H9 (cell line): ENCODE measurements around the gene PHKG1. TPM values are rescaled to one million over a fixed set of nuclear protein-coding genes. Genes with fewer than 3 reads are reported as not detected.

Experiments used
- DNase-seq: peaks from one replicate; pipeline ENCODE4 v3.0.0-alpha.2; 2017
- H2AFZ ChIP-seq: one replicate; pipeline ENCODE4 v1.6.1; 2013; ENCODE audit warnings: mild to moderate bottlenecking, low read length, control low read depth, moderate library complexity
- H2AK5ac ChIP-seq: 2 replicates; pipeline ENCODE4 v1.6.1; 2013; ENCODE audit warnings: low read length, control low read depth, mixed read lengths; ENCODE audit not compliant: insufficient read length
- H2BK120ac ChIP-seq: one replicate; pipeline ENCODE4 v1.6.1; 2013; ENCODE audit warnings: low read depth, mild to moderate bottlenecking, low read length, control low read depth, inconsistent platforms; ENCODE audit not compliant: poor library complexity, severe bottlenecking
- H2BK12ac ChIP-seq: 2 replicates; pipeline ENCODE4 v1.6.1; 2013; ENCODE audit warnings: low read length, control low read depth, mixed read lengths, low read depth; ENCODE audit not compliant: insufficient read length
- H2BK15ac ChIP-seq: 2 replicates; pipeline ENCODE4 v1.6.1; 2013; ENCODE audit warnings: low read depth, low read length, control low read depth
- H2BK20ac ChIP-seq: one replicate; pipeline ENCODE4 v1.6.1; 2013; ENCODE audit warnings: low read depth, mild to moderate bottlenecking, low read length, control low read depth, inconsistent platforms; ENCODE audit not compliant: poor library complexity, severe bottlenecking
- H2BK5ac ChIP-seq: 2 replicates; pipeline ENCODE4 v1.6.1; 2013; ENCODE audit warnings: low read length, control low read depth, mixed read lengths; ENCODE audit not compliant: insufficient read length
- H3K14ac ChIP-seq: 2 replicates; pipeline ENCODE4 v1.6.1; 2013; ENCODE audit warnings: low read length, control low read depth; ENCODE audit not compliant: insufficient read depth
- H3K18ac ChIP-seq: 2 replicates; pipeline ENCODE4 v1.6.1; 2013; ENCODE audit warnings: low read depth, mild to moderate bottlenecking, mixed read lengths, low read length, control low read depth; ENCODE audit not compliant: insufficient read length
- H3K23ac ChIP-seq: 2 replicates; pipeline ENCODE4 v1.6.1; 2013; ENCODE audit warnings: low read length, control low read depth, mixed read lengths, low read depth; ENCODE audit not compliant: insufficient read length
- H3K23me2 ChIP-seq: 2 replicates; pipeline ENCODE4 v1.6.1; 2013; ENCODE audit warnings: low read depth, mild to moderate bottlenecking, mixed read lengths, low read length, control low read depth; ENCODE audit not compliant: insufficient read length, poor library complexity, severe bottlenecking
- H3K27ac ChIP-seq: 2 replicates; pipeline ENCODE4 v1.5.1; 2013; ENCODE audit warnings: low read length, control low read depth, mixed read lengths, low read depth; ENCODE audit not compliant: insufficient read length
- H3K27me3 ChIP-seq: 2 replicates; pipeline ENCODE4 v1.6.1; 2013; ENCODE audit warnings: low read length, control low read depth, inconsistent platforms; ENCODE audit not compliant: insufficient read depth
- H3K4ac ChIP-seq: 2 replicates; pipeline ENCODE4 v1.6.1; 2013; ENCODE audit warnings: low read depth, mild to moderate bottlenecking, control low read depth, inconsistent platforms, low read length, moderate library complexity
- H3K4me1 ChIP-seq: 2 replicates; pipeline ENCODE4 v1.6.1; 2013; ENCODE audit warnings: low read length, control low read depth, inconsistent platforms; ENCODE audit not compliant: insufficient read depth
- H3K4me2 ChIP-seq: 2 replicates; pipeline ENCODE4 v1.6.1; 2013; ENCODE audit warnings: low read length, control low read depth, mixed read lengths; ENCODE audit not compliant: insufficient read length, insufficient read depth
- H3K56ac ChIP-seq: 2 replicates; pipeline ENCODE4 v1.6.1; 2013; ENCODE audit warnings: low read depth, mild to moderate bottlenecking, mixed read lengths, low read length, control low read depth; ENCODE audit not compliant: insufficient read length
- H3K79me1 ChIP-seq: 2 replicates; pipeline ENCODE4 v1.6.1; 2013; ENCODE audit warnings: low read depth, mild to moderate bottlenecking, moderate library complexity, low read length, control low read depth, inconsistent platforms; ENCODE audit not compliant: insufficient read depth, poor library complexity, severe bottlenecking
- H3K79me2 ChIP-seq: 2 replicates; pipeline ENCODE4 v1.6.1; 2013; ENCODE audit warnings: low read length, control low read depth, inconsistent platforms; ENCODE audit not compliant: insufficient read depth
- H3K9ac ChIP-seq: 2 replicates; pipeline ENCODE4 v1.6.1; 2013; ENCODE audit warnings: low read length, control low read depth, mixed read lengths; ENCODE audit not compliant: insufficient read length; ENCODE audit errors: extremely low read depth
- H3K9me3 ChIP-seq: one replicate; pipeline ENCODE4 v1.6.1; 2013; ENCODE audit warnings: low read depth, low read length, inconsistent platforms; ENCODE audit not compliant: control insufficient read depth
- H3T11ph ChIP-seq: one replicate; pipeline ENCODE4 v1.6.1; 2013; ENCODE audit warnings: mild to moderate bottlenecking, low read length, control low read depth, inconsistent platforms
- H4K20me1 ChIP-seq: one replicate; pipeline ENCODE4 v1.6.1; 2013; ENCODE audit not compliant: control insufficient read depth, insufficient read length, insufficient read depth
- H4K5ac ChIP-seq: 2 replicates; pipeline ENCODE4 v1.6.1; 2013; ENCODE audit warnings: low read depth, mild to moderate bottlenecking, mixed read lengths, low read length, control low read depth; ENCODE audit not compliant: insufficient read length
- H4K8ac ChIP-seq: replicated peaks from 2 replicates; pipeline ENCODE4 v1.6.1; 2013; ENCODE audit warnings: low read length, control low read depth, mixed read lengths, low read depth; ENCODE audit not compliant: insufficient read length
- H4K91ac ChIP-seq: 2 replicates; pipeline ENCODE4 v1.6.1; 2013; ENCODE audit warnings: low read depth, mild to moderate bottlenecking, moderate library complexity, mixed read lengths, low read length, control low read depth; ENCODE audit not compliant: insufficient read length
- H3K27ac Mint-ChIP-seq, 3 experiments: 2 replicates in 2 of 3; 3 replicates in 1 of 3; pipeline ENCODE4 v1.8.0; 2020 to 2021; ENCODE audit warnings: mixed read lengths in 3 of 3, mild to moderate bottlenecking in 1 of 3, moderate library complexity in 1 of 3
- H3K27me3 Mint-ChIP-seq: 2 replicates; pipeline ENCODE4 v1.8.0; 2021; ENCODE audit warnings: low read depth, mild to moderate bottlenecking, moderate library complexity, mixed read lengths
- H3K36me3 Mint-ChIP-seq, 3 experiments: 2 replicates in 2 of 3; 3 replicates in 1 of 3; pipeline ENCODE4 v1.8.0; 2020 to 2021; ENCODE audit warnings: low read depth in 3 of 3, mixed read lengths in 3 of 3; ENCODE audit not compliant: insufficient read depth in 1 of 3
- H3K4me1 Mint-ChIP-seq, 2 experiments: 2 replicates each; pipeline ENCODE4 v1.8.0; 2020; ENCODE audit warnings: mixed read lengths in 2 of 2
- H3K4me3 Mint-ChIP-seq, 2 experiments: 2 replicates in 1 of 2; 3 replicates in 1 of 2; pipeline ENCODE4 v1.8.0; 2020 to 2021; ENCODE audit warnings: mild to moderate bottlenecking in 2 of 2, mixed read lengths in 2 of 2, moderate library complexity in 1 of 2
- H3K9me3 Mint-ChIP-seq, 2 experiments: 2 replicates in 1 of 2; 3 replicates in 1 of 2; pipeline ENCODE4 v1.8.0; 2020; ENCODE audit warnings: mild to moderate bottlenecking in 2 of 2, mixed read lengths in 2 of 2, moderate library complexity in 1 of 2
- CTCF ChIP-seq: fragments of 200-600 bp; sonication (generic); conservative IDR thresholded peaks from 3 replicates; pipeline ENCODE4 v1.8.0; 2021; ENCODE audit warnings: antibody characterized with exemption, mild to moderate bottlenecking
- WGBS: extraction: QIAGEN DNeasy Blood & Tissue Kit; methylation state at CpG from one replicate; pipeline ENCODE4 v1.1.7; 2013; ENCODE audit warnings: missing lambda C conversion rate, low lambda C conversion rate, mixed read lengths; ENCODE audit not compliant: insufficient read length; ENCODE audit errors: extremely low coverage; 5-methylcytosine and 5-hydroxymethylcytosine counted together
- total RNA-seq: library from RNA; stranded (reverse); gene quantifications from 2 replicates; pipeline ENCODE4 v1.2.1, GENCODE V29; 2021

PHKG1 gene
- total RNA-seq, 1 experiment from 2014 or later = 0.42 TPM

- no peak overlapping the region for H2AK5ac ChIP-seq
- H3K4me2 ChIP-seq = no peak overlapping the region
- Mint-ChIP-seq H3K4me3 (no peak overlapping the region), H3K27ac (no peak overlapping the region), H3K4me1 (no peaks in the 10 kb centered on the region), H3K36me3 (peaks cover 0 to 18% (median 2%) of the 10 kb centered on the region in 3 experiments; a peak in 5 of 7 replicates), H3K27me3 (no peaks in the 10 kb centered on the region), H3K9me3 (peaks cover 85 to 97% of the 10 kb centered on the region in 2 experiments)
- no peak overlapping the region for H4K5ac ChIP-seq
- H4K20me1 ChIP-seq = no peaks in the 10 kb centered on the region
- H3K4ac ChIP-seq = no peak overlapping the region
- H2AFZ ChIP-seq = no peak overlapping the region
- no peaks in the 10 kb centered on the region for H3K79me2 ChIP-seq
- peaks cover 65% of the 10 kb centered on the region for H3K9me3 ChIP-seq
- no peak overlapping the region for H2BK12ac ChIP-seq
- TF ChIP-seq CTCF = no peak
- H2BK120ac ChIP-seq = no peak overlapping the region
- H2BK20ac ChIP-seq = no peak overlapping the region
- H3K9ac ChIP-seq = no peak overlapping the region
- no peak overlapping the region for H3K18ac ChIP-seq
- no peak overlapping the region for H4K8ac ChIP-seq
- H3K79me1 ChIP-seq = no peaks in the 10 kb centered on the region
- H2BK15ac ChIP-seq = no peak overlapping the region
- H3K27ac ChIP-seq = no peak overlapping the region
- no peaks in the 10 kb centered on the region for H3K23me2 ChIP-seq
- no peak for DNase-seq
- no peaks in the 10 kb centered on the region for H3K4me1 ChIP-seq
- H3K14ac ChIP-seq = no peak overlapping the region
- H3K56ac ChIP-seq = no peak overlapping the region
- WGBS = no CpG with 5 or more reads among the region's 7 CpGs
- no peak overlapping the region for H4K91ac ChIP-seq
- H2BK5ac ChIP-seq = no peak overlapping the region
- H3K27me3 ChIP-seq = no peaks in the 10 kb centered on the region
- H3K23ac ChIP-seq = no peak overlapping the region
- H3T11ph ChIP-seq = no peak overlapping the region
Measured at GRCh38 chr7:56127241-56127975, 34.7 kb upstream of the PHKG1 start.
